ENCODE data around the gene PLEKHO2. TPM values are rescaled to one million over a fixed set of nuclear protein-coding genes. Genes with fewer than 3 reads are reported as not detected.

PLEKHO2 gene
- total RNA-seq, 4 donors from 2014 or later, result 53.0 to 86.6 (median 58.4) TPM

DNA sequence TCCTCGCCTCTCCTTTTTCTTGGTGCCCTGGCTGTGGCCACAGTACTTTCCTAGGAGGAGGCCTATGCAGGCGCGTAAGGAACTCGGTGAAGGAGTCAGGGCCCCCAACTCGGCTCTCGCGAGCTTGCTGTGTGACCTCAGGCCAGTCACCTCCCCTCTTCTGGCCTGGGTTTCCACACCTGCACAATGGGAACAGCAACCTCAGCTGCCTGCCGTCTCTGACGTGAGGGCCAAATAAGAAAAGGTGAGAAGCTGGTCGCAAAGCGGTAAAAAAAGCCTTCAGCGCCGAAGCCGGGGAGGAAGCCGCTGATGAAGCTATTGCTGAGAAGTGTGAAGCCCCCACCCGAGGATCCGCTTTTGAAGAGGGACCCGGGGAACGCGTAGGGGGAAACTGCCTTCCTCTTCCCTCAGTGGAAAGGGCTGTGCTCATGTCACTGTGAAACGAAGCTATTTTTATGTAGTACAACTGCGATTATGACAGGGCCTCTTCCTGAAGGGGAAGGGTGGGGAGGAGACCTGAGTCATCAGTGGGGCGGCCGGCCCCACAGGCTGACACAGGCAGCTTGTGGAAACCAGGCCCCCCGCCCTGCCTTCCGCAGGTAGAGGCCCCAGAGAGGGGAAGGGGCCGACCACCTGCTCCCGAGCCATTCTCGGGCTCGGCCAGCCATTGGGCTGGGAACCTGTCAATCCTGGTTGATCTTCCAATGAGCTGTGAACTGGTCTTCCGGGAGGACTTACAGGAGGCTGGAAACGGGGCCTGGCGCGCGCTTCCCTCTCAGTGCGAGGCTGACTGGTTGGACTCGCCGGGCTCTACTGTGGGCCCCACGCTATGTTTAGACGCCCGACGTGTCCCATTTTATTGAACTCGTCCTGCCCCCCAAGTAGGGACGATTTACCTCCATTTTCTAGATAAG lies 52.0 kb downstream of the PLEKHO2 start:
- TF ChIP-seq, protein P1, sequence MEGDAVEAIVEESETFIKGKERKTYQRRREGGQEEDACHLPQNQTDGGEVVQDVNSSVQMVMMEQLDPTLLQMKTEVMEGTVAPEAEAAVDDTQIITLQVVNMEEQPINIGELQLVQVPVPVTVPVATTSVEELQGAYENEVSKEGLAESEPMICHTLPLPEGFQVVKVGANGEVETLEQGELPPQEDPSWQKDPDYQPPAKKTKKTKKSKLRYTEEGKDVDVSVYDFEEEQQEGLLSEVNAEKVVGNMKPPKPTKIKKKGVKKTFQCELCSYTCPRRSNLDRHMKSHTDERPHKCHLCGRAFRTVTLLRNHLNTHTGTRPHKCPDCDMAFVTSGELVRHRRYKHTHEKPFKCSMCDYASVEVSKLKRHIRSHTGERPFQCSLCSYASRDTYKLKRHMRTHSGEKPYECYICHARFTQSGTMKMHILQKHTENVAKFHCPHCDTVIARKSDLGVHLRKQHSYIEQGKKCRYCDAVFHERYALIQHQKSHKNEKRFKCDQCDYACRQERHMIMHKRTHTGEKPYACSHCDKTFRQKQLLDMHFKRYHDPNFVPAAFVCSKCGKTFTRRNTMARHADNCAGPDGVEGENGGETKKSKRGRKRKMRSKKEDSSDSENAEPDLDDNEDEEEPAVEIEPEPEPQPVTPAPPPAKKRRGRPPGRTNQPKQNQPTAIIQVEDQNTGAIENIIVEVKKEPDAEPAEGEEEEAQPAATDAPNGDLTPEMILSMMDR (IDR thresholded peaks at IDR 0.05), result no peak
- ATAC-seq (ENCODE audit: low FRiP score), result peak; percentile 82

DNA sequence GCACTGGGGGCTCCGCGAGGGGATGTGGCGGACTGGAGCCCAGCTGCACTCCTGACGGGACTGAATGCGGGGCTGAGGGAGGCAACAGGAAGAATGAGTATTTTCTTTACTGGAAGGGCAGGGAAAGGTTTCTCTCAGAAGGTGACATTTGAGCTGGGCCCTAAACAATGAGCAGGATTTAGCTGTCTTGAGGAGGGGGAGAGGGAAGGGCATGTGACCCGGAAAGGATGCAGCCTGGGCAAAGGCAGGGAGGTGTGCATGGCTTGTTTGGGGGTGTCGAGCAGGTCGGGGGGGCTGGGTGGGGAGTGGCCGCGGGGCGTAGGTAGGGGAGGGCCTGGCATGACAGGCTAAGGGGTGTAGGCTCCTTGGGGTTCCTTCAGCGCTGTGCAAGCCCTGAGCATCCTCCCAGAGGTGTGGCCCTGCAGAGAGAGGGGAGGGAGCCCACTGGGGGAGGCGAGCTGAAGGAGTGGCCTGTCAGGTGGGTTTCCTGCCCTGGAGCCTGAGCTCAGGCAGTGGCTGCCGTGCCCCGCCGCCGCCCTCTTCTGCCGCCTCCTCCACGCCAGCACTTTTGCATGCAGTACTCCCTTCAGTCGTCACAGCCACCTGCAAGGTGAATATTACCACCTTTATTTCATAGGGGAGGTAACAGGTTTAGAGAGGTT lies 52.8 kb downstream of the PLEKHO2 start:
- DNase-seq (ENCODE audit: low spot score), result no peak
- TF ChIP-seq, protein P1 (IDR thresholded peaks at IDR 0.05), result no peak
- ATAC-seq (ENCODE audit: low FRiP score), result peak; percentile 7

More for the DNA sequence above, 52.0 kb downstream of the PLEKHO2 start:
- DNase-seq (ENCODE audit: low spot score), result peak; percentile 63

DNA sequence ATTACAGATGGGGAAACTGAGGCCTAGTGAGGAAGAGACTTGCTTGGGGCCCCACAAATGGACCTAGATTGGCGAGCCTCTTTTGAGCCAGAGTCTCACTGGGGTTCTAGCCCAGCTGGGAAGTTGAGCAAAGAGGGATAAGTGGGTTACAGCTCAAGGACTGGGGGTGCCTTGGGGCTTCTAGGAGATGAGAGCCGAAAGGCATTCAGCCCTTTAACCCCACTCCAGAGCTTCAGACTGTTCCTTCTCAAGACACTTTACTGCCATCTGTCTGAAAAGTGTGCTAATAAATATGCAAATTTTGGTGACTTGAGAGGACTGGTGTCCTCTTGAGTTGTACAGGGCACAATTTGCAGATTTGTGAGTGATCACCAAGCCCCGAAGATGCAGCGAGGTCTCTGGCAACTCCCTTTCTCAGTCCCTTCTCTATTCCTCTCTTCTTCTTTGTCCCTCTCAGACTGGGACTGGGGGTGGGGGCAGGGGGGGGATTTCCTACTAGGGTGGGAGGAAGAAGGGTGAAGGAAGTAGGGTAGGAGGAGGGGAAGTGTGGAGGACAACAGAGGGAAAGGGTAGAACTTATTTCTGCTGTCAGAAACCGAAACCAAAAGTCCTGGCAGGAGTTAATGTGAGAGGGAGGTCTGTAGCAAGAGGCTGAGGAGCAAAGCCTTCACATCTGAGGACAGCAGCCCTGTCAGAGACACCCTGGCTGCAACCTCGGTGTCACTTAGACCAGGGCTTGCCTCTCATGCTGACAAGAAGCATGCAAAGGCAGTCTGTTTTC lies 53.8 kb downstream of the PLEKHO2 start:
- ATAC-seq (ENCODE audit: low FRiP score) (no peak), DNase-seq (ENCODE audit: low spot score) (no peak)
- TF ChIP-seq, protein P1 (IDR thresholded peaks at IDR 0.05), result no peak

DNA sequence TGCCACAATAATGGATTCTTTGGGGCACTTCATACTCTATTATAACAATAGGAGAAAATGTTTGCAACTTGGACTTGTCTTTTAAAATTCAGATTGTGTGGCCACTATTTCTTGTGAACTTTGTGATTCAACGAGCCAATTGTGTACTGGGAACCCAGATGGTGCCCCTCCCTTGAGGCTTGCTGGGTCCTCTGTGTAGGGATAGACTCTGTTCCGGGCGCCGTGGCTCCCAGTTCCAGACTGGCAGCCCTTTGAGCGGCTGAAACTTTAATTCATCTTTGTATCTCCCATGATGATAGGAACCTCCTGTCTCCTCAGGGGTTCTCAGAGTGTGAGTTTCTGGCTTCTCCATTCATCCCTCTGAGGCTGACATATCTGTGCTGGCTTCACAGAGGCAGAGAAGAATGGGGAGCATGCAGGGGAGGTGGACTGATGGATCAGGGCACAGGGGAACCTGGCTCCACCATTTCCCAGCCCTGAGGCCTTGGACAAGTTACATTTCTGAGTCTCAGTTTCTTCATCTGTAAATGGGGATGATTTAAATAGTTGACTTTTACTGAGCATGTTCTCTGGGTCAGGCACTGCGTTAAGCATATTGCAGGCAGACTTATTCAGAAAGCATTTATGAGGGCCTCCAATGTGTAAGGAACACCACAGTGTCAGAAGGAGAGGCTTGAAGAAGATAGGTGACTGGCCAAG lies 54.8 kb downstream of the PLEKHO2 start:
- TF ChIP-seq, protein P1 (IDR thresholded peaks at IDR 0.05), result no peak
- no peak for ATAC-seq (ENCODE audit: low FRiP score)
- DNase-seq (ENCODE audit: low spot score), result no peak

DNA sequence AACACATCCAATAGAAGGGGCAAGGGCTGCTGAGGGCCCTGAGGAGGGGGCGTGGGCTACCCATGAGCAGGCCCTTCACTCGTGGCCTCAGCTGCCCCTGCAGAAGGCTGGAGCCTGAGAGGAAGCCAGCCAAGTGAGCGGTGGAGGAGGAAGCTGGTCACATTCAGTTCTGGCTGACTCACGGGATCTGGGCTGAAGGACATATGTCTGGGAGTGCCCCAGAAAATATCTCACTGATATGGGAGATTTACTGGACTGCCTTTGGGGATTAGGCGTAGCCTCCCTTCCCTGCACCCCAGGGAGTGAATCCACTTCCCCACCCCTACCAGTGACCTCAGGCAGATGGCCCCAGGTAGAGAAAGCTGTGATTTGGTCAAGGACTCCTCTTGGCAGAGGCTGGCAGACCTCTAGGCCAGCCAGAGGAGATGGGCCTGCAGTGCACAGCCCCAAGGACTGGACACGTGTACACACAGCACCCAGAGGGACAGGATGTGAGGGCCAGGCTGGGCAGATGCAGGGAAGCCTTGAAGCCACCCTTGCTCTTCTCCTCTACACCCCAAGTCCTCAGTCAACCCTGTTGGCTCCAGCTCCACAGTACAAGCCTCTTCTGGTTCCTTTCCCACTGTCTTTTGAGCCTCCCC lies 55.8 kb downstream of the PLEKHO2 start:
- no peak for DNase-seq (ENCODE audit: low spot score)
- TF ChIP-seq, protein P1 (IDR thresholded peaks at IDR 0.05), result no peak
- ATAC-seq (ENCODE audit: low FRiP score), result peak; percentile 68

DNA sequence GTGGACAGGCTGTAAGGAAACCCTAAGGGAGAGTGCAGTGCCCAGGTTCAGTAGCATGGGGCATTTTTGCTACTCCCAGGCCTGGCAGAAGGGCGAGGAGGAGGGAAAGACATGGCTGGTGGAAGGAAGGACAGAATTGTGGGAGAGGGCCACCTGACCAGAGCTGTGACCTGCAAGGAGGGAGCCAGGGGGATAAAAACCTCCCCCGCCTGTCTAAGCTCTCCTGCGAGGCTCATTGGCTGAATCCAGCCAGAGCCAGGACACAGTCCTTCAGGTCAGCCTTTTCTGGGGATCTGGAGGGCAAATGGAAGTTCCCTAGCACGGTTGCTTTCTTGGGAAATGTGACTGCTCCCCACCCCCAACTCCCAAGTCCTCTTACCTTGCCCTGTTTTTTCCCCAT lies 56.7 kb downstream of the PLEKHO2 start:
- DNase-seq (ENCODE audit: low spot score), result no peak
- TF ChIP-seq, protein P1 (IDR thresholded peaks at IDR 0.05), result no peak
- ATAC-seq (ENCODE audit: low FRiP score), result no peak
